Measurements from ENCODE around the gene PTCD2.
A peak's percentile ranks its signal among the peaks of the same experiment; 100 is the strongest.
"Not testable (repeated sequence)": the region's sequence is repeated elsewhere in the genome, so short reads cannot be mapped to it uniquely, and the experiment has no call there.

PTCD2 gene

DNA sequence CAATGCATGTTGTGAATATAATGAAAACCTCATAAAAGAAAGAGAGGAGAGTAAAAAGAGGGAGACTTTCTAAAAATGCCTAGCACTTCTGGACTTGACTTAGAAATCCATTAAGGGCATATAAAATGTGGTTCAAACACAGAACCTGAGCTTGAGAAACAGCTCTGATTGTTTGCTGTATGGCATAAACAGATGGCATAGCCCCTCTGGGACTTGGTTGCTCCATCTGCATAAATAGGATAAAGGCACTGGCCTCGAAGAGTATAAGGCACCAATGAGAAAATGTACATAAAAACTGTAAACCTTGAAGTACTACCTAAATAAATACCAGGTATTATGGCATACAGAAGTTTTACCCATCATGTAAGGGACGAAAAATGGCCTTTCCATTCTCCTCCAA is 23.9 kb upstream of the PTCD2 start:
- DNase-seq (ENCODE audit: low spot score): peak; percentile 40

DNA sequence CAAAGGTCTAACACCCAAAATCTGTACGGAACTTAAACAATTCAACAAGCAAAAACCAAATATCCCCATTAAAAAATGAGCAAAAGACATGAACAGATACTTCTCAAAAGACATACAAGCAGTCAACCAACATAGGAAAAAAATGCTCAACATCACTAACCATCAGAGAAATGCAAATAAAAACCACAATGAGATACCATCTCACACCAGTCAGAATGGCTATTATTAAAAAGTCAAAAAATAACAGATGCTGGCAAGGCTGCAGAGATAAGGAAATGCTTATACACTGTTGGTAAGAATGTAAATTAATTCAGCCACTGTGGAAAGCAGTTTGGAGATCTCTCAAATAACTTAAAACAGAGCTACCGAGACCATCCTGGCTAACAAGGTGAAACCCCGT is 22.0 kb upstream of the PTCD2 start:
- peak; percentile 78 for DNase-seq (ENCODE audit: low spot score)

DNA sequence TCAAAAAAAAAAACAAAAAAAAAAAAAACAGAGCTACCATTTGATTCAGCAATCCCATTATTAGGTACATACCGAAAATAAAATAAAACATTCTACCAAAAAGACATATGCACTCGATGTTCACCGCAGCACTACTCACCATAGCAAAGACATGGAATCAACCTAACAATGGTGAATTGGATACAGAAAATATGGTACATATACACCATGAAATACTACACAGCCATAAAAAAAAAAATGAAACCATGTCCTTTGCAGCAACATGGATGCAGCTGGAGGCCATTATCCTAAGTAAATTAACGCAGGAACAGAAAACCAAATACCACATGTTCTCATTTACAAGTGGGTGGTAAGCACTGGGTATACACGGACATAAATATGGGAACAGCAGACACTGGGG is 21.5 kb upstream of the PTCD2 start:
- DNase-seq (ENCODE audit: low spot score): no peak

DNA sequence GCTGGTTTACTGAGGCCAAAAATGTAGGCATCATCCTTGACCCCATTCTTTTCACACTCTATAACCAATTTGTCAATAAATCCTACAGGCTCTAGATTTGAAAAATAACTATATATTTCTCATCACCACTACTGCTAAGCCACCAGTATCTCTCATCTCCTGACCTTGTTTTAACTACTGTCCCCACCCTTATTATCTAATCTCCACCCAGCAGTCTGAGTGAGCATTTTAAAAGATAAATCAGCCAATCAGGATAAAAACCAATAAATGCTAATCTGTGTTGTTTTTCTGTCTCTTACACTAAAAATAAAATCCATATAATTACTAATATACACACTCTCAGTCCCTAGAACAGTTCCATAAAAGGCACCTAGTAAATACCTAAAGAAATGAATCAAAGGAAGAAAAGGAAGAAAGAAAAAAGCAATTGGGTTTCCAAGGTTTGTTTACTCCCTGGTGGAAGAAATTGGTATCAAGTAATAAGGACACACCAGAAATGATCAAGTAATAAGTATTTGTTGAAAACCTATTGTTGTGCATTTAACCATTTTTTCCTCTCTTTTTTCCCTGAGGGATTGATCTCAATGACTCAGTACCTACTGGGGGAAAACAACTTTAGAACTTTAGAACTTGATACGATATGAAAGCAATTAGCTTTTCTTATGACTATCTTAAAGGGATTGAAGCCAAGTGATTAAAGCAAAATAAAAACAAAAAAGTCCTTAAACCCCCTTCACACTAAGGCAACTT is 19.4 kb upstream of the PTCD2 start:
- DNase-seq (ENCODE audit: low spot score): no peak

DNA sequence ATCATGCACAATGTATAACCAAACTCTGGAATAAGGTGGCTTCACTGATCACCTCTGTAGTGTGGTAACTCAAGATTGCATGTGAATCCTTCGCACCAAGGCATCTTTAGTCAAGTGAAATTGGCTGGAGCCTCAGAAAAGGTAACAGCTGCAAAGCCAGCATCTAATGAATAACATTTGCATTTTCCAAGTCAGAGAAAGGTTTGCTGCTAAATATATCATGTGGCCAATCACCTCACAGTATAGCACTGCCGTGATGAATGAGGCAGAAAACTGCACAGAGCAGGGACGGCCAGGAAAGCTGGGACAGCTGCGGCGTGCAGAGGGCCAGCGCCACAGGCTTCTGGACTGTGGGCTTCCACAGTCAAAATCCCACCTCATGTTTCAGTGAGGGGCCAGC is 18.6 kb upstream of the PTCD2 start:
- peak; percentile 88 for DNase-seq (ENCODE audit: low spot score)

DNA sequence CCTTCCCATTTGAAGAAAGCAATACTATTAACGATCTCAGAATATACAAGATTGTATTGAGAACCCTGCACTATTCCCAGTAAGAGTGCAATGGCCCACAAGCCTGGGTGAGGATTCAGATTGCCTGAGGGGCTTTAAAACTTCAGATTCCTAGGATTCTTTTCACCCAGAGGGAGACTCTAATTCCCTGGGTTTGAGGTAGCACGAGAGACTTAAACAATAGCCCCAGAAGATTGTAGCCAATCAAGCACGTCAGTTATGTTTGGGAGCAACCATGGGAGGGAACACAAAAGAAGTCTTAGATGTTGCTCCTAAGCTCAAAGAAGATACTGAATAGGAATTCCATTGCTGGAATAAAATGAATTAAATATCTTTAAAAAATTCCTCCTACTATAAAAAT is 18.0 kb upstream of the PTCD2 start:
- DNase-seq (ENCODE audit: low spot score): no peak

DNA sequence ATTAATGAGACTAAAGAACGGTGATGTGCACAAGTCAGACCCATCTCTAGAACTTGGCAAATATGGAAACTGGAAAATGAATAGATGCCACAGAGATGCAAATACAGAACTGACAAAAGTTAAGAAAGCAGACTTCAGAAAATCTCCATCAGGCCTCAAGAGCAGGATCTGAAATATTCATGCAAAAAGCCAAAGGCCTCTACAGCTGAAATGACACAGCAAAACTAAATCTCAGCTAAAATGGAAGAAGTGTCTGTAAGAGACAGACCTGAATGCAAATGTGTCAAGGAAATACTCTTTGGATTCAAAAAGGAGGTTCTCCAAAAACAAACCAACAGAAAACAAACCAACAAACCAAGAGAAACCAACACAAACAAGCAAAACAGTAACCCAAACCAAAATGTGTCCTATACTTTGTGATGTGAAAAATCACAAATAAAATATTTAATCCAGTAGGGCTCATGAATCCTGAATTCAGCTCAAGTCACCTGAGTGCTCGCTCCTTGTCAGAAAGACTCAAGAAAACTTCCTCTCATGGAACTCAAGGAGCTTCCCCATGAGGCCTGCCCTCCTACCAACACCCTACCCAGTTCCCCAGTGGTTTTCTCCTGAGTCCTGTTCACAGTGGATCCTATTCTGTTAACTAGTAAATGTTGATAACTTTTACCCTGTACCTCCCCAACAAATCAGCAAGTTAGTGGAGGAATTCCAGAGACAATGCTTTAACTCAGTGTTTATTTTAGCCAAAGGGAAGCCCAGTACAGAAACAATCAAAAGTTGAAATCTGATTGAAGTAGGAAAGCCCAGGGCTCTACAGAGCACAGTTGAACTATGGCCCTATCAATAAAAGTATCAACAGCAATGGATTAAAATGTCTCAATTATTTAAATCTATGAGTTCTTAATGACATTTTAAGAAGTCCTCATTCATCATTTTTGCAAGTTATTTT is 14.7 kb upstream of the PTCD2 start:
- DNase-seq (ENCODE audit: low spot score): peak; percentile 62

DNA sequence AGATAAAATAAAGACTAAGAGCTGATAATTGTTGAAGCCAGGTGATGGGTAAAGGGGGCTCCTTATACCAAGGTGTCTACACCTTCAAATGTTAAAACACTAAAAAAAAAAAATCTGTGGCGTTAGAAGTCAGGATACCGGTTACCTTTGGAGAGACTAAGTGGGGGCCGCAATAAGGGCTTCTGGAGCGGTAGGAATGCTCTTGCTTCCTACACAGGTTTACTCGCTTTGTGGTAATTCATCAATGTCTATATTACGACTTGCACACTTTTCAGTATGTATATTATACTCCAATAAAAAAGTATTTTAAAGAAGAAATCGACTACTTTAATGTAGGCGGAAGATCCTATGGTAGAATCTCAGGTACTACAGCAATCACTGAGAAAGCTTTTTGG is 12.6 kb upstream of the PTCD2 start:
- no peak for DNase-seq (ENCODE audit: low spot score)

DNA sequence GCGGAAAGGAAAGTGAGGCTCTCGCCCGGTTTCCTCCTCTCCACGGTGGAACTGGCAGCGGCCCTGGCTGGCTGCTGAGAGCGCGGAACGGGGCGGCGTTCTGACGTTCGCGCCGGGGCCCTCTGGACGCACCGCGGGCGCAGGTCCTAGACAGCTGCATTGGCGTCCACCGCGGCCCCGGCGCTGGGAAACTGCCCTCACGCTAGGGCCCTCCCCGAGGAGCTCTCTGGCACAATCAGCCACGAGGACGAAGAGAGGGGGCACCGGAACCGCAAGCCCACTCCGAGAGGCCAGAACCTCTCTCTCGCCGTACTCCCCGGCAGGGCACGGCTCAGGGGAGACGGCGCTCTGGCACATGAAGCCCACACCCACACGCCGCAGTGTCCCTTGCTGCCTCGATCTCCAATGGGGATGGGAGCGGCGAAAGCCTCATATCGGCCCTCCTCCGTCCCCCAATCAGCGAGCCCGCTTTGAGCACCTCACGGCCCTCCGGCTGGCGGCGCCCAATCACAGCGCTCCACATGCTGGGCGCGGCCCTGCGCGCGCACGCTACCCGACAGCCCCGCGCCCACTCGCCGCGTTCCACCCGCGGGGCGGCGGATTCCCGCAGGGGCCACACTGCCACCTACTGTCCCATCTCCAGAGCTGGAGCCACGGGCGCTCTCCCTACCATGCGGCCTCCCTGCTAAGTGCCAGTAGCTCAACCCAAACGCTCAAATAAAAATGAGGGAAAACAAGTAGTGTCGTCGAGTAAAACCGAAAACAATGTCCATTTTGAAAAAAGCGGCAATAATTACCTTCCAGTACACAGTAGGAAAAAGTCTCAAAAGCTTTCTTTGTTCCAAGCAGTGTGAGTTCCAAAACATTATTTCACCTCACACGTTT is 12.0 kb upstream of the PTCD2 start:
- peak; percentile 97 for DNase-seq (ENCODE audit: low spot score)

DNA sequence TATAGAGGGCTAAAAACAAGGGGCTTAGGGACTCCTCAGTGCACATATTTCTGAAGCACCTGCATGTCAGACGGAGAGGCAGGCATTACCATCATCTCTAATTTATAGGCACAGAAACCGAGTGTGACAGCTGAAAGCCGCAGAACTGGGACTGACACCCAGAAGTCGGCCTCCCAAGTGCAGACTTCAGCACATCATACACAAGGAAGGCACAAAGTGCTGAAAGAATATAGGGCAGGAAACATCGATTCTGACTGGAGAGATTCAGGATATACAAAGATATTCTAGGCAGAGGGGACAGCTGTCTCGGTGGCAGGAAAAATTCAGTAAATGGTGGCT is 11.4 kb upstream of the PTCD2 start:
- no peak for DNase-seq (ENCODE audit: low spot score)

DNA sequence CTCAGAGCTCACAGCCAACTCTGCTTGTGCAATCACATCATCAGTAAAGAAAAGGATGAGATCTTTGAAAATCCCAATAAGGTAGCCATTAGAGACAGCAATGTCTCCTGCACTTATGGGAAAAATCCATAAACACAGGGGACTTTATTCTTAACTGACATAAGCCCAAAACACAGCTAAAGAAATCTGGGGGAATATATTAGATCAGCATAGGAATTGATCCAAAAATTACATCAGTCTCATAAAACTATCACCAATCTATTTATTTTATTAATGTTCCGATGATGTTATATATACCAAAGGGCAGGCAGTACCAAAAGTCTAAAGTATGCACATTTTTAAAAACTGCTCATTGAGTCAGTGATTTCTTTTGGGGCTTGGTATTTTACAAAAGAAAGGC is 7.0 kb upstream of the PTCD2 start:
- DNase-seq (ENCODE audit: low spot score): no peak

DNA sequence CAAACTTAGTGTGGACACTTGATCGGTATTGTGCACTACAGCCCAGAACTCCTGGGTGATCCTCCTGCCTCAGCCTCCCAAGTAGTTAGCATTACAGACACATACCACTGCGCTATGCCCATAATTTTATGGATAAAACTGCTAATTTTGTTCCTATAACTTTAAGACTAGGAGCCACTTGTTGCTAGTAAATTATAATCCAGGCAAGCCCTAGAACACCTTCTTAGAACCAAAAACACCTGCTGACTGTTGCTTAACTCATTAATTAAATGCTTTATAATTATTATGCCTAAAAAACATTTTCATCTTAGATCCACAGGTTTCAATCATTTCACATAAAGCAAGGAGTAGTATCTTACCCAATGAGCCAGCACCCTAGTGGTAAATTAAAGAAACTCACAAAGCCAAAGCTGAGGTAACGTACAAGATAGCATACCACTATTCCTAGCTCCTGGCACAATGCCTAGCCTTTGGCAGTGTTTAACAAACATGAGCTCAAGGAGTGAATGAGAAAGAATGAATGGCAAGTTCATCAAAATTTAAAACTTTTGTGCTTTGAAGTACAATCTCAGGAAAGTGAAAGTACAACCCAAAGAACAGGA is 5.5 kb upstream of the PTCD2 start:
- peak; percentile 38 for DNase-seq (ENCODE audit: low spot score)

DNA sequence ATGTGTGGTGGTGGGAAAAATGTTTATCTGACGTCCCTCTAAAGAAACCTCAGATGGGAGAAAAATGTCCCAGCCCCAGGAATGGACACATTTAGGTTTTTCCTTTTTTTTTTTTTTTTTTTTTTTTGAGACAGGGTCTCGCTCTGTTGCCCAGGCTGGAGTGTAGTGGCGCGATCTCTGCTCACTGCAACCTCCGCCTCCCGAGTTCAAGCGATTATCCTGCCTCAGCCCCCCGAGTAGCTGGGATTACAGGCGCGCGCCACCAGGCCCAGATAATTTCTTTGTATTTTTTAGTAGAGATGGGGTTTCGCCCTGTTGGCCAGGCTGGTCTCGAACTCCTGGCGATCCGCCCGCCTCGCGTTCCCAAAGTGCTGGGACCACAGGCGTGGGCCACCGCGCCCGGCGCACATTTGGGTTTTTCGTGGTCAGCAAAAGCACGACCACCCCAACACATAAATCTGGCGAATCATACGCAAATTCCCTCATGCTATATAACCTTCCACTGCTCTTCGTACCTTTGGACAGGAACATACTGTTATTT is 668 bp upstream of the PTCD2 start:
- DNase-seq (ENCODE audit: low spot score): not testable (repeated sequence)

DNA sequence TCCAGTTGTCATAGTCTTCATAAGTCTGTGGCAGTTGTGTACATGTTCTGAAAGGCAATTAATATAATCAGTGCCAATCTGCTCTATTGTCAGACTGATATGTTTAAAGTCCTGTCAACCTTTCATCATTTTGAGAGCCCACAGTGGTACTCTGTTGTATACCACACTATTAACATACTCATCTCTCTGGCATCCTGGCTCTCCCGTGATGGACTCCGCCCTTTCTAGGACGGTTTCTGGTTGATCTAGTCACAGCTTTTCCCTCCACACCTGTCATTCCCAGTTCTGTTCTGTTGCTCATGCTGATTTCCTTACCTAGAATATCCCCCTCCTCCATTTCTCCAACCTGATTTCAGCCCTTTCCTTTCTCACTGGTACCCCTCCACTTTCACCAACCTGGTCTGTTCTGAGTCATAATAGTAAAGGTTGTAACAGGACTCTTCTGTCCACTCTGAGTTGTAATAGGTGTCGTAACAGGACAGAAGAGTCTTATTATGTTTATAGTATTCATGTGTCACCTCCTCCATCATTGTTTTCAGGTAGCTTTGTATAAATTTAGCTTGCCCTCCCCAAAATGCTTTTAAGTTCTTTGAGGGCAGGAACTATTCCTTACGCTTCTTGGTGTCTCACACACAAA is 4.1 kb downstream of the PTCD2 start:
- no peak for DNase-seq (ENCODE audit: low spot score)

DNA sequence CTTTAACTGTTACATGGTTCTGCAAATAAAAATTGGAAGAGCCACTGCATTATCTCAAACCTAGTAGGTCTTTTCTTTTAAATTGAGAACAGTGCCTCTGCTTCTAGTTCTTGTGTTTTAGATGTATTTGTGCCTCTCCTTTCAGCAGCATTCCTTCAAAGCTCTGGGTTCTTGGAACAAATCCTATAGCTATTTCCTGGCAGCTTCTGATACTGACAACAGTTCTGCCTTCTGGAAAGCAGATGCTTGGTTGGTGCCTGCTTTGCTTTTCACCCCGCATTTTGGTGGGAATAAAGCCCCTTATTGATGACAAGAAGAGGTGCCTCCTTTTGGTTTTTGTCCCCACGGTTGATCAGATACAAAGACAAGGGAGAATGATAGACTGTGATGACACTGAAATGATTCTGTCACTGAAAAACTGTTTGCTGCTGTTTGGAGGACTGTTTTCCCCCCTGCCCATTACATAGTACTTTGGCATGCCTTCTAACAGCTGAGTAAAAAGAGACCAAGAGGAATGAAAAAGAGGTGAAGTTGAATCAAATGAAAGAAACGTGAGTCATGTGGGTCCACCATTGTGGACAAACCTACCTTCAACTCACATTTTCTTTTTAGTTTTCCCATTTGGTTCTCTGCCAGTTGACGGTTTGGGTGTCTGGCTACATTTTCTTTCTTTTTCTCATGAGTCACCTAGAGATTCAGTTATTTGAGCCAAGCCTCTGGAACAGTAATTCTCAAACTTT is 5.6 kb downstream of the PTCD2 start:
- DNase-seq (ENCODE audit: low spot score): no peak

DNA sequence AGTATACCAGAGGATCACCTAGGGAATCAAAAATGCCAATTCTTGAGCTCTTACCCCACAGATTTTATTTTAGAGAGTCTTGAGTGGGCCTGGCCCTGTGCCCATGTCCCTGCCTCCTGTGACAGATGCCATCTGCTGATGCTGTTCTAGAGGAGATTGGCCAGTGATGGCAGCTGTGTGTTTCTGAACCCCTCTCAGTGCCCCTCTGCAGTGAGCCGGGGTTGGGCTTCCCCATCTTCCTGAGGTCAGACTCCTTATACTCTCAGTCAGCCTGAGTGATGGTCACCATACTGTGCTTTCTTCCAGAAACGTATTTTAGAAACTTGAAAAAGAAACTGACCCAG is 6.1 kb downstream of the PTCD2 start:
- no peak for DNase-seq (ENCODE audit: low spot score)

DNA sequence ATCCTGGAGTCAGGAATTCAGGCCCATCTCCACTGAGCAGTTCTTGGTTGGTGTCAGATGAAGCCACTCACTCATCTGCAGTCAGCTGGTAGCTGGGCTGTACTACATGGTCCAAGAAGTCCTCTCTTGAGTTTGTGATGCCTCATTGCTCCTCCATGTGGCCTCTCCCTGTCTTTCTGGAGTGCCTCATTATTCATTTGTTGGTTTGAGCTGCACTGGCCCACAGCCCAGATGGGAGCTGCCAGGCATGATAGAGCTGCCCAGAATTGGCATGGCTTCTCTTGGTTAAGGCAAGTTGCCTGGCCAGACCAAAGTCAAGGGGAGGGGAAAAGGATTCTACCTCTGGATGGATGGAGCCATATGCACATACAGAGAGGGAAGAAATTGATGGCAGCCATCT is 8.0 kb downstream of the PTCD2 start:
- no peak for DNase-seq (ENCODE audit: low spot score)

DNA sequence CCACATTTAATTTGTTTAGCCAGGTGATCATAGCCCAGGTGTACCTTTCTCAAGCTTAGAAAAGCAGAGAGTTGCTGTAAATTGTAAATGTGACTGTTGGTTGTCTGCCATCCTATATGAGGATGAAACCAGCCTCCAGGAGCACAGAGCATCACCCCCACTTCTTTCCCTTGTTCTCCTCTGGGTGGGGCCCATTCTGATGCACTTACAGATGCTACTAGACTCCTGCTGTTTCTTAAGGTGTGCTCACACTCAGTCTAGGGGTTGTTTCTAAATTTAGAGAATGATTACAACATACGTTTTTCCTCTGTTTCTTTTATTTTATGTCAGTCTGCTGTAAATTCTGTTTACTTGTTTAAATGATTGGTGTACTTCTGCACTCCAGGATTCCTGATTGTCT is 10.5 kb downstream of the PTCD2 start:
- DNase-seq (ENCODE audit: low spot score): no peak

DNA sequence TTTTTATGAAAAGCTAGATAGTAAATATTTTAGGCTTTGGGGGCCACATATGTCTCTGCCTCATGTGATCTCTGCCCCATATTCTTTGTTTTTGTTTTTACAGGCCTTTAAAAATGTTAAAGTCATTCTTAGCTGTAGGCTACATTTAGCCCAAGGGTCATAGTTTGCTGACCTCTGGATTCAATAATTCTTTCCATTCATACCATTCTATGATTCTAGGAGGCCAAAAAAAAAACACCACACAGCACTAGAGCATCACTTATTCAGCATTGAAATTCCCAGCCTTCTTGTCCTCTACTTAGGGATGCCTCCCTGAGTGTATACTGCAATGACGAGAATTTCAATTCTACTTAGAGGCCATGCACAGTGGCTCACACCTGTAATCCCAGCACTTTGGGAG is 17.0 kb downstream of the PTCD2 start:
- DNase-seq (ENCODE audit: low spot score): no peak

DNA sequence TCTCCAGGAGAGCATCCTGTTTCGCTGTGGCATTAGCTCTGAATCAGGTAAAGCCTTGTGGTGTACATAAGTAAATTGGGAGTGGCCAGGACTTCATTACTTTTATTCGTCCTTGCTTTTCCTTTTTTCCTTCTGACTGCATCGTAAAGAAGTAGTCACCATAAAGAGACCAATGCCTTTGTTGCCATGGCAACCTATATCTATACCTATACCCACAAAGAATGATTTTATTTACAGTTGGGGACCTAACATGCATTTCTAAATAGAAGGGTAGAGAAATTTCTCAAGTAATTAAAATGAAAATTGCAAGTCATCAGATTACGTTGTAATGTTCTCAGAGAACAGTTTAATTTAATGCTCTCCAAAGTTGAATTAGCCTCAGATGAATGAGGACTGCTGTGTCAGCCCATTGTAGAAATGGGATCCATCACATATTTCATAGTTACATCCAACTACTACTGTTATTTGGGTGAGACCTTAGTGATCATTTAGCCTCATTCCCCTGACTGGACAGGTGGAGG is 18.6 kb downstream of the PTCD2 start:
- no peak for DNase-seq (ENCODE audit: low spot score)

Measured in NAMALWA (cell line).